GM21786 (cell line): ENCODE results near the gene IQGAP3.

Source experiments
- ATAC-seq: cut with Tn5 transposase; IDR thresholded peaks from one replicate; pipeline ENCODE4 v1.9.1; 2021; ENCODE audit not compliant: unreplicated experiment

Gene IQGAP3

GRCh38 chr1:156543066-156543465 lies 29.3 kb downstream of the IQGAP3 start:
- ATAC-seq = no peak

GRCh38 chr1:156540955-156541354 lies 31.4 kb downstream of the IQGAP3 start:
- ATAC-seq = no peak

- no peak for ATAC-seq
Observed at GRCh38 chr1:156539818-156540355, 32.5 kb downstream of the IQGAP3 start.

GRCh38 chr1:156538711-156539440 lies 33.5 kb downstream of the IQGAP3 start:
- ATAC-seq = no peak

GRCh38 chr1:156537027-156537426 lies 35.3 kb downstream of the IQGAP3 start:
- no peak for ATAC-seq

DNA sequence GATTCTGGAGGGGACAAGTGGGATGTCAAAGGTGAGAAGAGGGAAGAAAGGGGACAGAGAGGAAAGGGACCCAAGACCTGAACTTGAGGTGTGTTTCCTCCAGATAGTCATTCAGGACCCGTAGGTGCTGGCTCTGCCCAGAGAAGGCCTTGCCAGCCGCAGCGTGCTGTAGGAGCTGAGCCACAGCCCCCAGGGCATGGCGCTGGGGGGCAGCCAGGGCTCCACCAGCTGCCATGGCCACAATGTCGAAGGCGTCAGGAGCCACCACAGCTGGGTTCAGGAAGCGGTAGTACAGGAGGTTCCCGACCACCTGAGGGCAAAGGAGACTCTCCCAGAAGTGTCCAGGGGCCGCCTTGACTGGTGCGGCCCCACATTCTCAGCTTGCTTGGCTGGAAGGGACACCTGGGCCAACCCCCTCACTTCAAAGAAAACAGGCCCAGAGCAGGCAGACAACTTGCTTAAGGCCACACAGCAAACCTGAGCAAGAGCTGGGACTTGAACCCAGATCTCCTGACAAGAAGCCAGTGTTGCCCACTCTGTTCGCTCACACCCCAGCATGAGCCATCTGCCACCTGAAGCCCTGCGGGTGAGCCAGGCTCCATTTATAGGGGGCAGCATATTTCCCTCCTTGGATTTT lies 37.8 kb downstream of the IQGAP3 start:
- no peak for ATAC-seq

- ATAC-seq = no peak
Observed at GRCh38 chr1:156533568-156534220, 38.7 kb downstream of the IQGAP3 start.

- no peak for ATAC-seq
Observed at GRCh38 chr1:156532374-156532773, 40.0 kb downstream of the IQGAP3 start.

DNA sequence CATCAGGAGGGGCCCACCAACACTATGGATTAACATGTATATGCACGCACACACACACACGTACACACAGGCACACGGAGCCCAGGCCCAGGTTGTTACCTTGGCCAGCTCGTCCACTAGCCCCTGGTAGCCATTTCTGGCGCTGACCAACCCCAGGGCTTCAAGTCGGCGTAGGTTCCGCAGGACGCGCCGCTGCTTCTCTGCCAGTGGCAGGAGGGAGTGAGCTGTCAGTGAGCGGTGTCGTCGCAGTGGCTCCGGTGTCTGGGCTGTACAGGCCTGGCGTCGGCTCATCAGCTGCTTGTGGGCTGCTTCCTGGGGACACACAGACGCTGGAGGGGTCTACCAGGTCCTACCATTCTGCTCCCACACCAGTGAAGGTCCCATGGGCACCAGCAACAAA lies 42.4 kb downstream of the IQGAP3 start:
- no peak for ATAC-seq

DNA sequence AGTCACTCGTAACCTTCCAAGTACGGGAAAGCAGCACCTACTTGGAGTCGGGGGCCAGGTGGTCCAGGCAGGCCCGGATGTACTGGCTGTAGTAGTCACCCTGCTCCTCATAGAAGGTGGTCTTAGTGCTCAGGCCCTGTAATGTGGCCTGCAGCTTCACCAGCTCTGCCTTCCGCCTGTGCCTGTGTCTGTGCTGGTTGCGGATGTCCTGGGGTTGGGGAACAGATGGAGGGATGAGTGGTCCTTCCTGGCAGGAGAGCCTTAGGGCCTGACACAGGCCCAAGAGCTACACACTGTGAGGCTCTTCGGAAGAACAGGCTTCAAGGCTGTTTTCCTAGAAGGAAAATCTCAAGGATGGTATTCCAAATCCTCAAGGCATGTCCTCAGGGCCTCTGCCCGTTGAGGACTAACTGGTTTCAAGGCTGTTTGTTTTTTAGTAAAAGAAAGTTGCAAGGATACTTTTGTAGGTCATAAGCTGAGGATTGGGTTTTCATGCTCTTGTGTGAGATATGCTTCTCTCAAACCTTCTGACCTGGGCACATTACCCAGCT lies 43.4 kb downstream of the IQGAP3 start:
- no peak for ATAC-seq

- ATAC-seq = no peak
Observed at GRCh38 chr1:156528231-156528630, 44.1 kb downstream of the IQGAP3 start.

- ATAC-seq = no peak
Observed at GRCh38 chr1:156527584-156527983, 44.8 kb downstream of the IQGAP3 start.

DNA sequence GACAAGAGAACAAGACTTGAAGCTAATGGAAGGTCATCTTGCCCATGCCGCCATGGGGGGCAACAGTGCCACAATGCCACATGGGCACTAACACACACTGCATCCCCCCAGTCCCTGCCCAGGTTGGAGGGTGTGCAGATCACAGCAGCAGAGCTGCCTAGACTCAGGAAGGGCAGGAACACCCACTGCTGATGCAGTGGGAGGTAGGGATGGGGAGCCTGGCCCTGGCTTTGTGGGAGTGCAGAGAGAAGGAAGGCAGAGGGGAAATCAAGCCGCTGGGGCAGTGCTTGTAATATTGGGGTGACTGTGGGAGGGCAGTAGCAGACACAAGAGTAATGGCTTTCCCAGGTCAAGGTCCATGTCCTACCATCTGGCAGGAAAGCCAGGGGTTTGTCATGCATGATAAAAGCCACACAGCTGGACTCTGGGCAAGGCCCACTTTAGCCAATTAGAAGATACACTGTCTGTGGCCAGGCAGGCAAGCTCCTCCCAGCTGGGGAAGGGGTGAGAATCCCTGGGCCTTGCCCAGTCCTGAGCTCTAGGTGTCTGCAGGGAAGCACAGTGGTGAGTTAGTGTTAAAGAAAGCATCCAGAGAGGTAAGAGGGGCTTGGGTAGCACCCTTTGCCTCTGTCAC lies 46.4 kb downstream of the IQGAP3 start:
- ATAC-seq = no peak

GRCh38 chr1:156525071-156525501 lies 47.3 kb downstream of the IQGAP3 start:
- ATAC-seq = no peak

GRCh38 chr1:156524481-156524869 lies 47.9 kb downstream of the IQGAP3 start:
- ATAC-seq = no peak

GRCh38 chr1:156523801-156524480 lies 48.4 kb downstream of the IQGAP3 start:
- no peak for ATAC-seq

- no peak for ATAC-seq
Observed at GRCh38 chr1:156522443-156522970, 49.9 kb downstream of the IQGAP3 start.

- no peak for ATAC-seq
Observed at GRCh38 chr1:156517748-156518147, 54.6 kb downstream of the IQGAP3 start.

DNA sequence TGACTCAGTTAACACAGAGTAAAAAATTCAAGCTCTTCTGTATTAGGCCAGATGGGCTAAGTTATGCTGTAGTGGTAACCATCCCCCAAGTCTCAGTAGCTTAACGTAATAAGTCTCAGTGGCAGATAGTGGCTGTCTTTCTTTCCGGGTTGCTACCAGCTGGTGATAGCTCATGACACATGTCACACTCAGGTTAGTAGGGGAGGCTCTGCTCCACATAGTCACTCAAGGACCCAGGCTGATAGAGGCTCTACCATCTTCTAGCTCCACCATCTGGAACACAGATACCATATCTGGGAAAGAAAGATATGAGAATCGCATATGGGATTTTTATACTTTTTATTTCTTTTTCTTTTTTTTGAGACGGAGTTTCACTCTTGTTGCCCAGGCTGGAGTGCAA lies 55.5 kb downstream of the IQGAP3 start:
- ATAC-seq = no peak

- ATAC-seq = no peak
Observed at GRCh38 chr1:156515956-156516355, 56.4 kb downstream of the IQGAP3 start.
